GM23248 (cell line): Measurements from ENCODE around the gene OXSM. TPM values are rescaled to one million over a fixed set of nuclear protein-coding genes. Genes with fewer than 3 reads are reported as not detected.

ENCODE experiments used
- DNase-seq: peaks from one replicate; pipeline ENCODE4 v3.0.0-alpha.2; 2015
- H2AFZ ChIP-seq: fragments of 200-600 bp; sonication (generic); 2 replicates; pipeline ENCODE4 v1.6.1; 2016; ENCODE audit warnings: antibody characterized with exemption
- H3F3A ChIP-seq: fragments of 200-600 bp; sonication (generic); 2 replicates; pipeline ENCODE4 v1.6.1; 2016; ENCODE audit warnings: mild to moderate bottlenecking, antibody characterized with exemption, mixed run types; ENCODE audit not compliant: insufficient read depth
- H3K27ac ChIP-seq: fragments of 200-600 bp; sonication (generic); 2 replicates; pipeline ENCODE4 v1.5.1; 2016; ENCODE audit warnings: mild to moderate bottlenecking
- H3K27me3 ChIP-seq: fragments of 200-600 bp; sonication (generic); replicated peaks from 2 replicates; pipeline ENCODE4 v1.6.1; 2016; ENCODE audit warnings: mild to moderate bottlenecking; ENCODE audit not compliant: insufficient read depth
- H3K36me3 ChIP-seq: fragments of 200-600 bp; sonication (generic); 2 replicates; pipeline ENCODE4 v1.6.1; 2016; ENCODE audit warnings: low read depth, mild to moderate bottlenecking
- H3K4me1 ChIP-seq: fragments of 200-600 bp; sonication (generic); 2 replicates; pipeline ENCODE4 v1.6.1; 2016; ENCODE audit warnings: mild to moderate bottlenecking; ENCODE audit not compliant: insufficient read depth
- H3K4me2 ChIP-seq: fragments of 200-600 bp; sonication (generic); one replicate; pipeline ENCODE4 v1.6.1; 2016; ENCODE audit warnings: mild to moderate bottlenecking; ENCODE audit not compliant: unreplicated experiment
- H3K4me3 ChIP-seq: fragments of 200-600 bp; sonication (generic); 2 replicates; pipeline ENCODE4 v1.5.1; 2016; ENCODE audit warnings: mild to moderate bottlenecking
- H3K79me2 ChIP-seq: fragments of 200-600 bp; sonication (generic); 2 replicates; pipeline ENCODE4 v1.6.1; 2016; ENCODE audit warnings: mild to moderate bottlenecking; ENCODE audit not compliant: insufficient read depth
- H3K9ac ChIP-seq: fragments of 200-600 bp; sonication (generic); 2 replicates; pipeline ENCODE4 v1.6.1; 2016; ENCODE audit warnings: mild to moderate bottlenecking
- H3K9me2 ChIP-seq: fragments of 200-600 bp; sonication (generic); 2 replicates; pipeline ENCODE4 v1.6.1; 2016; ENCODE audit warnings: mixed run types, mild to moderate bottlenecking, moderate library complexity; ENCODE audit not compliant: insufficient read depth
- H3K9me3 ChIP-seq: fragments of 200-600 bp; sonication (generic); one replicate; pipeline ENCODE4 v1.6.1; 2017; ENCODE audit warnings: low read depth
- H4K20me1 ChIP-seq: fragments of 200-600 bp; sonication (generic); 2 replicates; pipeline ENCODE4 v1.6.0; 2016; ENCODE audit not compliant: insufficient read depth
- EZH2 ChIP-seq: fragments of 200-600 bp; sonication (generic); IDR thresholded peaks from 2 replicates; pipeline ENCODE4 v1.6.1; 2018; ENCODE audit warnings: antibody characterized with exemption, mild to moderate bottlenecking; ENCODE audit not compliant: insufficient read depth, poor library complexity, severe bottlenecking
- EZH2phosphoT487 ChIP-seq: fragments of 200-600 bp; sonication (generic); IDR thresholded peaks from 2 replicates; pipeline ENCODE4 v1.6.1; 2018; ENCODE audit warnings: antibody characterized with exemption, moderate library complexity, mild to moderate bottlenecking, low read depth; ENCODE audit not compliant: insufficient read depth
- WGBS, 2 experiments: methylation state at CpG; one replicate each; pipeline ENCODE4 v1.1.6; 2015 to 2017; ENCODE audit warnings: low lambda C conversion rate in 2 of 2, low coverage in 1 of 2; ENCODE audit errors: missing lambda C conversion rate in 2 of 2; 5-methylcytosine and 5-hydroxymethylcytosine counted together
- in situ Hi-C: fragments of 300-500 bp; cut with MboI; formaldehyde crosslinking; loops from 2 replicates; pipeline ENCODE4 v1.15.0; 2020
- polyA plus RNA-seq: library from polyadenylated mRNA; unstranded; fragments of >200 nt; fragmentation: Nextera tagmentation; extraction: Ambion mirVana; gene quantifications from 2 replicates; pipeline ENCODE4 v1.2.1, GENCODE V29; 2016
- total RNA-seq: library from RNA; depleted of rRNA; stranded (reverse); fragments of >200 nt; shearing (Covaris generic); gene quantifications from 2 replicates; pipeline ENCODE4 v1.2.3, GENCODE V29; 2014

Gene OXSM
- total and polyA plus RNA-seq, 2 experiments from 2014 or later, result 13.1 to 20.3 TPM

DNA sequence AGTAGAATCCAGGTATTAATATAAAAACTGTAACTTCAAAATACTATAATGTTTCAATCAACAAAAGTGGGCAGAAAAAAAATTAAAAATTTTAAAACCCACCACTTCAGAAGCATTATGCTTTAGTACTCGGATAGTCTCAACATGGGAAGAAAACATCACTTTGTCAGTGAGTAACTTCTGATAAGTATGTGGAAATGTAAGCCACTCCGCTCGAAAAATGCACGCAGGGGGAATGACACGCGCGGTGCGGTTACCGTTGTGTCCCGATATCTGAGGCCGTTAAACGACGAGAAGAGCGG lies 7.3 kb upstream of the OXSM start:
- no peaks in the 10 kb centered on the region for H3K9me3 ChIP-seq
- H3K79me2 ChIP-seq, result peaks cover 41% of the 10 kb centered on the region
- DNase-seq, result no peak
- H3K4me1 ChIP-seq, result peaks cover 8% of the 10 kb centered on the region
- 1 to 2% methylated on average over 14 of the region's 14 CpGs for WGBS, 2 experiments
- peak overlapping the region; percentile 99 for H3K4me2 ChIP-seq
- H3K27ac ChIP-seq, result peak overlapping the region; percentile 59
- peak overlapping the region; percentile 83 for H3K9ac ChIP-seq
- no peaks in the 10 kb centered on the region for H4K20me1 ChIP-seq
- H2AFZ ChIP-seq, result peak overlapping the region; percentile 90
- no peaks in the 10 kb centered on the region for H3K27me3 ChIP-seq
- in situ Hi-C loops, result no loop called here
- no peaks in the 10 kb centered on the region for H3F3A ChIP-seq
- H3K4me3 ChIP-seq, result peak overlapping the region; percentile 89
- peaks cover 8% of the 10 kb centered on the region; the same call in 1 of the 2 replicates for H3K36me3 ChIP-seq
- TF ChIP-seq EZH2phosphoT487 (no peak), EZH2 (no peak)
- no peaks in the 10 kb centered on the region for H3K9me2 ChIP-seq

DNA sequence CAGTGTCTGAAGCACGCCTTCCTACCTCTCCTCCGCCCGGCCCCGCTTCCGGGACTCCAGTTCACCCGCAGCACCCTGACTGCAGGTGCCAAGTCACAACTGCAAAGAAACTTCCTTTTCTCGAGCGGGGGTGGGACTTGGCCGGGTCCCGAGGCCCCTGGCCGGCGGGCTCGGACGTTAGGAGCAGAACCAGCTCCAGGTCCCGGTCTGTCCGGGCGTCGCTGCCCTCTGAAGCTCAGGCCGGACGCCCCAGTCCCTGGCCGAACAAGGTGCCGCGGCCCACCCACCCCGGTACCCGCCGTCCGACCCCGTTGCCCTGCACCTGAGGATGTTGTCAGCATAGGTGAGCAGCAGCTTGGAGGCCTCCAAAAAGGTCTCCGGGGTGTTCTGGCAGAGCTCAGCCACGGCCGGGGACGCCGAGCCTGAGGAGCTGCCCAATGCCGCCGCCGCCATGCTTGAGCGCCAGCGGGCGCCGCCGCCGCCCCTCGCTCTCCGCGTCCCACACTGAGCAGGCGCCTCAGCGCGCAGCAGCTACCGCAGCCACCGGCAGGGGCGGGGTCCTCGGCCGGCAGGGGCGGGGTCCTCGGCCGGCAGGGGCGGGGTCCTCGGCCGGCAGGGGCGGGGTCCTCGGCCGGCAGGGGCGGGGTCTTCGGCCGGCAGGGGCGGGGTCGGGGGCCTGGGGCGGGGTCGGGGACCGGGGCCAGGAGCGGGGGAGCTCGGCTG lies 6.8 kb upstream of the OXSM start, which contains the start of gene NGLY1:
Gene NGLY1 (minus strand): TSS at position 506 of the 723 bp plus-strand sequence. CDS start 53 bp downstream, at position 453.
- in situ Hi-C loops, result no loop called here
- Histone ChIP-seq H3K27me3 (no peaks in the 10 kb centered on the region), H3K4me2 (peak within 1 kb of the TSS; percentile 99), H3K27ac (peak within 1 kb of the TSS; percentile 59), H3K36me3 (0 out of 2 replicates have a peak, but pooled peaks cover 3% of the 10 kb centered on the region), H3K9ac (peak within 1 kb of the TSS; percentile 83), H2AFZ (peak within 1 kb of the TSS; percentile 93), H3F3A (no peaks in the 10 kb centered on the region), H3K9me2 (no peaks in the 10 kb centered on the region), H3K4me3 (peak within 1 kb of the TSS; percentile 89), H3K4me1 (peaks cover 8% of the 10 kb centered on the region), H3K9me3 (no peaks in the 10 kb centered on the region), H4K20me1 (no peaks in the 10 kb centered on the region), H3K79me2 (peaks cover 41% of the 10 kb centered on the region)
- TF ChIP-seq EZH2 (no peak), EZH2phosphoT487 (no peak)
- DNase-seq, result peak; percentile 94
- 0 to 1% methylated on average over 44 to 51 of the region's 72 CpGs for WGBS, 2 experiments

DNA sequence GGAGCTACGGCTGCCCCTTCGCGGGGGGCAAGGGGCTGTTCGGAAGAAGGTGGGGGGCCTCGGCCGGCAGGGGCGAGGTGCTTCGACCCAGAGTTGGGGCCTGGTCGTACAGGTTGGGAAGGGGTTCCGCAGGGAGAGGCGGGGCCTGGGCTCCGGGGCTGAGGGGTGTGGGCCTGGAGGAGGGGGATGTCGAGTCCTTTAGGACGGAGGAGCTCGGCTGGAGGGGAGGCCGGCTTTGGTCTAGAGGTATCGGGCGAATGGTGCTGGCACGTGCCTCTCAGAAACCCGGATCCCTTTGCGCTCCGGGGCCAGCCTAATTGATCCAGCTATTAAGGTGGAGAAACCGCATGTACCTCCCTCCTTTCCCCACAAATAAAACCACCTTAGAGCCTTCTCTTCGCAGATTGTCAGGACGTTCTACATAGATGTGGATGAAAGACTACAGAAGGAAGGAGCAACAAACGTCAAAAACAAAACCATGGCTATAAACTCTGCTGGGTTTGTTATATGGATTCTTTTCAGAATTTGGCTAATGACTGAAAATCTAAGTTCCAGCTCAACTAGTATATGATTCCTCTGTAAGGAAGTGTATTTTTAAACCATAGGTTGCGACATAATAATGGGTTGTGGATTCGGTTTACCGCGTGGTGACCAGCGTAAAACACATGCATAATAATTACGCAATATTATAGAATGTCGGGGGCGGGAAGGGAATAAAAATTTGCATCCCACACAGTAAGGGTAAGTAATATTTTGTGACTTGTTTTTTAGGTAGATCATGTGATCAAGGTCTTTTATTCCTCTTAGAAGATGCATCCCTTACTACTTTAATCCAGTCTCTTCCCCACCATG lies 6.0 kb upstream of the OXSM start:
- Histone ChIP-seq H2AFZ (peak overlapping the region; percentile 93), H3K4me1 (peaks cover 12% of the 10 kb centered on the region), H3K79me2 (peaks cover 42% of the 10 kb centered on the region), H3K27me3 (no peaks in the 10 kb centered on the region), H3K36me3 (no peaks in the 10 kb centered on the region), H3K27ac (peak overlapping the region; percentile 30), H4K20me1 (no peaks in the 10 kb centered on the region), H3F3A (no peaks in the 10 kb centered on the region), H3K9me2 (no peaks in the 10 kb centered on the region), H3K4me2 (peak overlapping the region; percentile 66), H3K9ac (peak overlapping the region; percentile 78), H3K9me3 (no peaks in the 10 kb centered on the region), H3K4me3 (peak overlapping the region; percentile 89)
- peak; percentile 63 for DNase-seq
- 23 to 31% methylated on average over 24 to 34 of the region's 34 CpGs for WGBS, 2 experiments
- no peak for TF ChIP-seq EZH2
- TF ChIP-seq EZH2phosphoT487, result no peak
- in situ Hi-C loops, result no loop called here

DNA sequence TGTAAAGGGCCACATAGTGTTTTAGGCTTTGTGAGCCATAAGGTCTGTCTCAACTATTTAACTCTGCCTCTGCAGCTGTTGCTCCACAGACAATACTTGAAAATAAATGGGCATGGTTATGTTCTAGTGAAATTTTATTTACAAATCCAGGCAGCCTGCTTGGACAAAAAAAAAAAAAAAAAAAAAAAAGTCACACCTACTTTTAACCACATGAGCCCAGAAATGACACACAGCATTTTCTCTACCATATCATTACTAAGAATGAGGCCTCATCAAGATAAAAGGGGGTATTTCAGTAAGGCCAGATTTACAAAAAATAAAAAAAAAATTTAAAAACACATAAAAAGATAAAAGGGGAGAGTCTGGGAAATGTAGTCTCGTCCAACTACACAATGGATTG lies 4.9 kb upstream of the OXSM start:
- H3K9ac ChIP-seq, result no peak overlapping the region
- DNase-seq, result no peak
- WGBS, 2 experiments, result 95 to 100% methylated on average over 1 of the region's 1 CpG
- no peaks in the 10 kb centered on the region for H4K20me1 ChIP-seq
- TF ChIP-seq EZH2phosphoT487, result no peak
- no peak for TF ChIP-seq EZH2
- no peak overlapping the region for H2AFZ ChIP-seq
- H3F3A ChIP-seq, result peaks cover 3% of the 10 kb centered on the region; the same call in 1 of the 2 replicates
- no peak overlapping the region for H3K27ac ChIP-seq
- peaks cover 38% of the 10 kb centered on the region for H3K79me2 ChIP-seq
- H3K9me2 ChIP-seq, result no peaks in the 10 kb centered on the region
- no peaks in the 10 kb centered on the region for H3K9me3 ChIP-seq
- H3K36me3 ChIP-seq, result no peaks in the 10 kb centered on the region
- in situ Hi-C loops, result no loop called here
- no peak overlapping the region for H3K4me3 ChIP-seq
- H3K4me2 ChIP-seq, result no peak overlapping the region
- H3K4me1 ChIP-seq, result peaks cover 16% of the 10 kb centered on the region
- no peaks in the 10 kb centered on the region for H3K27me3 ChIP-seq
